Stimulated activated naive CD4-positive, alpha-beta T cell (primary cell): Measurements from ENCODE around the gene BHLHE23.

Source experiments
- DNase-seq, 6 experiments: peaks; one replicate each; lab custom pipeline; 2025; lab: John Stamatoyannopoulos, UW

The BHLHE23 gene

DNA sequence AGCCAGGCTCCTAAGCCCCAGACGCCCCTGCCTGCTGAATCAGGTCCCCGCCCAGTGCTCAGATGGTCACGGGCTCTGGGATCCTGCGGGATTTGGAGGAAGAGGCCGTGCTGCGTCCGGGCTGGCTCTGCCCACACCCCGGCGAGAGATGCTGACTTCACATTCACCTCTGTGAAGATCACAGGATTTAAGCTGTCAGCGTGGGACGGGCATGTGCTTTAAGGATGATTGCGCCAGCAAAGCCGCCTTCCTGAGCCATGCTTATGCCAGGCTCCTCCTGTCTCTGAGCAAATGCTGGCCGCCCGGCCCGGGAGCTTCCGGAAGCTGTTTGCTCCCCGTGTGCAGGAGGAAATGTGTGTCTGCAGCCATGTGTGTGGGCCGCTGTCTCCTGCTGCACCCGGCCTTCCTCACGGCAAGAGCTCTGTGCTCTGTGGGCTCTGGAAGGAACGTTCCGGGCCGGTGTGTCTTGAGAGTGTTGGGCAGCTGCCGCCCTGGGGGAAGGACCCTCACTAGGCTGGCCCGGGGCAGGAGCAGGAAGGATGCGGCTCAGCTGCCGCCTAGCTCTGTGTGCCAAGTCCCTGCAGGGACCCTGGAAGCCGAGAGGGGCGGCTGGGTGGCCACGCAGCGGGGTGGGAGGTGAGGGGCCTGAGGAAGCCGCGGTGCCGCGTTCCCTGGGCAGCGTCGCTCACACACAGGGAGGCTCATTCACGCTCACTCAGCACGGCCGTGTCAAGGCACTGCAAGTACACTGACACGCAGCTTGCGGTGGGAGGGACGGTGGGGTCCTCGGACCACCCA is 19.0 kb upstream of the BHLHE23 start:
- DNase-seq = peak in 2 of 6 experiments; percentile 13 to 34

- DNase-seq = no peak
Observed at GRCh38 chr20:63024573-63025392, 18.0 kb upstream of the BHLHE23 start.

GRCh38 chr20:63023936-63024571 is 17.3 kb upstream of the BHLHE23 start:
- DNase-seq = no peak

DNA sequence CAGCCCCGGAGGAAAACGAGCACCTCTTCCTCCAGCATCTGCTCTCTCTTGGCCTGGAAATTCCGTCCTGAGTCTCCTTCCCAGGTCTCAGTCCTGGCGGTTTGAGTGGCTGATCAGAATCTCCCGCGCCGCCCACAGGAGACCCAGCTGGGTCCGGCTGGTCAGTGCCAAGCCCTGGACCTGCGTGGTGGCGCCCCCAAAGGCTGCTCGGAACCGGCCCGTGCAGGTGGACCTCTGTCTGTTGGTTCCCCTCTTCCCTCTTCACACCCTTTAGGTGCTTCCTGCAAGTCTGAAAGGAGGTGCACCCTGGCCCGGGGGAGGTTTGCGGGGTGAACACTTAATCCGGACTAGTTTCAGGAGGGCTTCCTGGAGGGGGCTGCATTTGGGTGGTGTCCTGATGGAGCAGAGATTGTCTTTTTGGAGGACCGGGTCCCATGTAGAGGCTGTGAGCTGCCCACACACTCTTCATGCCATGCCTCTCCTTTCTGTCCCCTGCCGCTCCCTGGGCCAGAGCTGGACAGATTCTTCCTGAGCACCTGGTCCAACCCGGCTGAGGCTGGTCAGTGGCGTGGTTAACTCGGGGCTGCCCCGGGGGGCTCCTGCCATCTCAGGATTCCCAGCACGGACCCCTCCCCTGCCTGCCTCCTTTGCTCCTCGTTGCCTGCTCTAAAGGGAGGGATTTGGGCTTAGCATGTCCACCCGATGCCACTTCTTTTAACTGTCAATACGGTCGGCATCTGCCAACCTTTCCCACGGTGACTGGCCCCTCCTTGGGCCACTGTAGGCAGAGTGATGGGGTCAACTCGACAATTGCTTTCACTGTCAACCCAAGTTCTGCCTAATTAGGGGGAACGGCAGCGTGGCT is 16.5 kb upstream of the BHLHE23 start:
- no peak for DNase-seq

GRCh38 chr20:63022501-63022900 is 15.7 kb upstream of the BHLHE23 start:
- DNase-seq = no peak

- DNase-seq = no peak
Observed at GRCh38 chr20:63021356-63022321, 14.9 kb upstream of the BHLHE23 start.

DNA sequence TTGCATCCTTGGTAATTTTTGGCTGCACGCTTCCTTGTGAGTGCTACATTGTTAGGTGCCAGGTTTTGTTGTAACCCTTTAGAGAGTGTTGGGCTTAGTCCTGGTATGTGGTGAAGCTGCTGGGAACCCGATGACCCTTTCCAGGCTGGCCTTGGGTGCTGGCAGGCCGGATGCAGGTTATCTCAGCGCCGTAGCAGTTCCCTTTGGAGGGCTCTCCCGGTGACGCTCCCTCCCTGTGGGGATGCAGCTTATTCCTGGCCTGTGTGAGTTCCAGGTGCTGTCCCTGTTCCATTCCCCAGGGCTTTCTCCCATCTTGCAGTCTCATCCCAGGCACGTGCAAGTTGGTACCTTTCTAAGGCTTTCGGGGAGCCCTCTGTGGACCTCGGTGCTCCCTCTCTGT is 13.9 kb upstream of the BHLHE23 start:
- DNase-seq = no peak

GRCh38 chr20:63017826-63018411 is 11.2 kb upstream of the BHLHE23 start:
- no peak for DNase-seq

GRCh38 chr20:63017076-63017825 is 10.5 kb upstream of the BHLHE23 start:
- no peak for DNase-seq

GRCh38 chr20:63016514-63017075 is 9.8 kb upstream of the BHLHE23 start:
- DNase-seq = no peak

GRCh38 chr20:63015662-63016361 is 9.0 kb upstream of the BHLHE23 start:
- no peak for DNase-seq

DNA sequence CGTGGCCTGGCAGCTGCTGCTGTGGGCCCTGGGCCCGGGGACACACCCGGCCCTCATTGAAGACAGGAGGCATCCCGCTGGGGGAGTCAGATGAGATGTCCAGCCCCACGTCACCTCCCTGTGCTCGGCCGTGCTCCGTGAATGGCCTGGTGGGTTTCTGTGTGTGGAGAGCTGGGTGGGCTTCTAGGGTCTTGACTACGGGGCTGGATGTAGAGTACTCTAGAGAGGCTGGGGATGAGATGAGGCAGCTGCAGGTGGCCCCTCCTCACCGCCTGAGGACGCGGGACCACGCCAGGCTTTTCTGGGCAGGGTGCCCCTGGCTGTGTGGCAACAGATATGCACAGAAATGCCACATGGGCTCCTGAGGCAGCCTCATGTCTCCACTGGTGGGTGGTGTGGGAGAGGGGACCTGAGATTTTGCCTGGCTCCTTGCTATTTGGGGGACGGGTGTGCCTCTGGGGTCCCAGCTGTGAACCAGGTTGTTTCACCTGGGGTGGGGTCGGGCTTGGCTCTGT is 8.4 kb upstream of the BHLHE23 start:
- no peak for DNase-seq

- no peak for DNase-seq
Observed at GRCh38 chr20:63014710-63015109, 7.9 kb upstream of the BHLHE23 start.

DNA sequence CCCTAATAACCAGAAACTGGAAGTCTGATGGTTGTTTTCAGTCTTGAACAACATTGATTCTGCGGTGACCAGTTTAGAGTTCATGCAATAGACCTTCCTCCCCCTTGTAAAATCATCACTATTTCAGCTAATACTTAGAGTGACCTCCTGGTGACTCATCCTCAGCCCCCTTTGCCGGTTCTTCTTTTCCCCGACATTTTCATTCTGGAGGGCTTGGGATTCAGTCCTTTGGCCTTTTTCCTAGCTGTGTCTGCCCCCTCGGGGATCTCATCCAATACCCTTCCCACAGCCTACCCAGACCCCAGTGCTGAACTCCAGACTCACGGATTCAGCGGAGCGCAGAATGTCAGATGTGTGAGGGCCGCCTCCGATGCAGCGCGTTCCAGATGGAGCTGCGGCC is 7.5 kb upstream of the BHLHE23 start:
- no peak for DNase-seq

- DNase-seq = no peak
Observed at GRCh38 chr20:63013207-63013606, 6.4 kb upstream of the BHLHE23 start.

- DNase-seq = no peak
Observed at GRCh38 chr20:63011798-63012197, 5.0 kb upstream of the BHLHE23 start.

DNA sequence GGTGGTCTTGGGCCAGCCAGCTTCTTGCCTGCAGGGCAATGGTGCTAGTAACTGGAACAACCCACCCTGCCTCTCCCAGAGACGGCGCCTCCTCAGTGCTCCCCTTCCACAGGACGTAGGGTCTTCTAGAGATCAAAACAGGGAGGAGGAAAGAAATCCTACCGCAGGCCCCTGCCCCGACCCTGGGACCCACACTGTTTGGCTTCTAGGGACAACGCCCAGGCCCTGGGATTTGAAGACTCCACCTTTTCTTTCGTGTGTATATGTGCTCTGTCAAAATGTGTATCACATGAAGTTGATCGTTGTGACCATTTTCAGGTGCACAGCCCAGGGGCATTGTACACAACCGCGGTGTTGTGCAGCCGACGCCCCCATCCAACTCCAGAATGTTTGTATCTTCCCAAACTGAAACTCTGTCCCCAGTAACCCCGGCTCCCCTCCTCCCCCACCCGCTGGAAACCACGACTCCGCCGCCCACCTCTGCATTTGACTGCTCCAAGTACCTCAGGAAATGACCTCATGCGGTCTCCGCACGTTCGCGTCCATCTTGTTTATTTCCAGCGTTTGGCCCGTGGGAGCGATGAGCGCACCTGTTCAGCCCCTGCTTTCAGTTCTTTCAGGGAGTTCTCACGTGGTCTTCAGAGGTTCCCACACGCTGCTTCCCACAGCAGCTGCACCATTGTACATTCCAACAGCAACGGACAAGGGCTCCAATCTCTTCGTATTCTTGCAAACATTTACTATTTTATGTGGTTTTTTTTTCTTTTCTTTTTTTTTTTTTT is 3.4 kb upstream of the BHLHE23 start:
- DNase-seq = peak in 5 of 6 experiments; percentile 28 to 75 (median 57)
